ENCODE measurements around the gene TRIM40. TPM values are rescaled to one million over a fixed set of nuclear protein-coding genes. Genes with fewer than 3 reads are reported as not detected.

Gene TRIM40
- total and polyA plus RNA-seq, 2 of the 13 experiments (the other 11 are each of a cell fraction or from before 2014, with no cell fraction given): 0.58 TPM; not detected in 1

GRCh38 chr6:30101444-30102413, 34.2 kb upstream of the TRIM40 start (continued):
- no peak for TF ChIP-seq SKIL (CRISPR knock-in tag; IDR thresholded peaks at IDR 0.05; ENCODE audit: borderline replicate concordance)
- TF ChIP-seq NFKB2 (CRISPR knock-in tag; IDR thresholded peaks at IDR 0.05; ENCODE audit: borderline replicate concordance): peak; percentile 68; the same call in 1 of the 2 replicates
- no peak for TF ChIP-seq ZNF850 (CRISPR knock-in tag; conservative IDR thresholded peaks at IDR 0.05)
- TF ChIP-seq NR2F2 (IDR thresholded peaks at IDR 0.05; ENCODE audit: borderline replicate concordance, low read depth): no peak; the same call in 1 of the 2 replicates
- peak; percentile 81; the same call in 1 of the 2 replicates for TF ChIP-seq HBP1 (CRISPR knock-in tag; IDR thresholded peaks at IDR 0.05; ENCODE audit: low read depth)
- no peak for TF ChIP-seq JARID2 (CRISPR knock-in tag; IDR thresholded peaks at IDR 0.05; ENCODE audit: insufficient replicate concordance)
- TF ChIP-seq PAF1 (CRISPR knock-in tag; IDR thresholded peaks at IDR 0.05): no peak
- peak; percentile 42; the same call in 1 of the 2 replicates for TF ChIP-seq ZNF431 (CRISPR knock-in tag; IDR thresholded peaks at IDR 0.05; ENCODE audit: borderline replicate concordance, low read depth)
- peak; percentile 50; the same call in 1 of the 2 replicates for TF ChIP-seq ZSCAN25 (CRISPR knock-in tag; IDR thresholded peaks at IDR 0.05)
- peak; percentile 45 for TF ChIP-seq NFYB (CRISPR knock-in tag; IDR thresholded peaks at IDR 0.05)
- TF ChIP-seq NFE2 (CRISPR knock-in tag; IDR thresholded peaks at IDR 0.05): no peak
- TF ChIP-seq ZNF740 (CRISPR knock-in tag; IDR thresholded peaks at IDR 0.05): no peak
- TF ChIP-seq PREB (CRISPR knock-in tag; IDR thresholded peaks at IDR 0.05): 0 out of 2 replicates have a peak, but pooled peaks have one; percentile 43
- TF ChIP-seq SCMH1 (CRISPR knock-in tag; IDR thresholded peaks at IDR 0.05; ENCODE audit: borderline replicate concordance): no peak
- TF ChIP-seq CREB3 (CRISPR knock-in tag; IDR thresholded peaks at IDR 0.05): no peak
- no peak for TF ChIP-seq HHEX (CRISPR knock-in tag; IDR thresholded peaks at IDR 0.05)
- TF ChIP-seq ZNF652 (CRISPR knock-in tag; IDR thresholded peaks at IDR 0.05; ENCODE audit: borderline replicate concordance, low read depth): no peak
- peak; percentile 67 for TF ChIP-seq BCL6 (CRISPR knock-in tag; IDR thresholded peaks at IDR 0.05)
- TF ChIP-seq KLF16 (CRISPR knock-in tag; IDR thresholded peaks at IDR 0.05): peak in 1 of 2 experiments; percentile 81; a peak in 1 of 4 replicates
- TF ChIP-seq HOXA9 (CRISPR knock-in tag; IDR thresholded peaks at IDR 0.05; ENCODE audit: borderline replicate concordance): no peak
- TF ChIP-seq ZBTB34 (CRISPR knock-in tag; IDR thresholded peaks at IDR 0.05): 0 out of 2 replicates have a peak, but pooled peaks have one; percentile 18

All from HepG2 (cell line).